Frontal cortex (tissue), 4 donors: ENCODE results near the gene FAM20C. TPM values are rescaled to one million over a fixed set of nuclear protein-coding genes. Genes with fewer than 3 reads are reported as not detected.

Source experiments
- DNase-seq, 2 donors: peaks; one replicate each; pipeline ENCODE4 v3.0.0; 2012; ENCODE audit warnings: low spot score in 2 of 2
- FAIRE-seq: peaks from 2 replicates; lab custom pipeline; 2012; peaks lifted over from hg19 to GRCh38; lab: Jason Lieb, UNC
- total RNA-seq: library from RNA; depleted of rRNA; stranded (reverse); fragments of >200 nt; gene quantifications from one replicate; pipeline ENCODE4 v1.2.3, GENCODE V29; 2014
- donor health status: control.
- donor health status: control.
- donor health status: control.

Gene FAM20C
- total RNA-seq, 1 donor from 2014 or later = 19.6 TPM

GRCh38 chr7:157771-158625, 34.4 kb upstream of the FAM20C start:
- DNase-seq = no peak
- no peak for FAIRE-seq

DNA sequence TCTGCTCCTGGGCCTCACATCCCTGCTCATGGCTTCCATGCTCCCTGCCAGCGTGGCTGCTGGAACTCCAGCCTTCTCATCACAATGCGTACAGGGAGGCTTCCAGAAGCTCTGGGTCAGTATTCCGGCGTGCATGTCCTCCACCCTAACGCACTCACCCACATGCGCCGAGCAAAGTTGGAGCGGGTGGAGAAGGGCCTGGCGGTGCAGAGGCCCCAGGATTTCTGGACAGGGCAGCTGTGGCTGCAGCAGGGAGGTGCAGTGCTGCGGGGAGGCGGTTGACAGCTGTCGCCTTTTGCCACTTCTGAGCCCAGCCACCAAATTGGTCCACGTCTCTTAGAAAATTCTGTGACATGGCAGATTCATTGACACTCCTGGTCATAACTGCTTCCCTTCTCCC, 33.6 kb upstream of the FAM20C start:
- DNase-seq (no peak), FAIRE-seq (no peak)

- FAIRE-seq (no peak), DNase-seq (peak in 1 of 2 donors; percentile 57)
Observed at GRCh38 chr7:159370-160270, 32.8 kb upstream of the FAM20C start.

- DNase-seq (no peak), FAIRE-seq (no peak)
Observed at GRCh38 chr7:160958-161725, 31.2 kb upstream of the FAM20C start.

DNA sequence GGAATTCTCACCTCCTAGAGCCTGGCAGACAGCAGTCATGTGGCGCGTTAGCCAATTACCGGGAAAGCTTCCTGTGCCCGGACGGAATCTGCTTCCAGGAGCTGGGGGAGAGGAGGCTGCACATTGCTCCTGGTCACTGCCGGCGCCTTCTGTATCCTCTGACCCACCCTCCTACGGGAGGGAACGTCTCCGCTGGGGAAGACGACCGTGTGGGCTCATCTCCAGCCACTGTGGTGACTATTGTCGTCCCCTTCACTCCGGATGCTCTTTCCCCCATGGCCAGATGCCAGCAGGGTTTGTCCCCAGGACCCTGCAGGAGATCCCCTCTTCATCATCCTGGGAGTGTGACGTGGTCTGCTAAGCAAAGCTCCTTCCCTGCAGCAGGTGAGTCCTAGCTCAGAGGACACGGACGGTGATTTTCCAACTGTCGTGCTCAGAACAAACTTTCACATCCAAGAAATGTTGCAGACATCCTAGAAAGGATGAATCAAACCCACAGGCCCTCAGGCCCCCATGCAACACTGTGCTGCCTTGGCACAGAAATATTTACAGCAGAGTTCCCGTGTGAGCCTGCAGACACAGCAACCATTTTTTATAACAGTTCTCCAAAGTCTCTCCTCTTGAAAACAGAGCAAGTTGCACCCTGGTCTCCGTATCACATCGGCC, 29.6 kb upstream of the FAM20C start:
- FAIRE-seq (no peak), DNase-seq (no peak)

- no peak for FAIRE-seq
Observed at GRCh38 chr7:163298-163695, 29.1 kb upstream of the FAM20C start.

GRCh38 chr7:163971-164881, 28.1 kb upstream of the FAM20C start:
- DNase-seq (no peak), FAIRE-seq (no peak)

More at GRCh38 chr7:163298-163695, 29.1 kb upstream of the FAM20C start:
- DNase-seq = no peak

GRCh38 chr7:164882-165660, 27.3 kb upstream of the FAM20C start:
- FAIRE-seq (no peak), DNase-seq (no peak)

- DNase-seq (no peak), FAIRE-seq (no peak)
Observed at GRCh38 chr7:165661-166337, 26.6 kb upstream of the FAM20C start.

DNA sequence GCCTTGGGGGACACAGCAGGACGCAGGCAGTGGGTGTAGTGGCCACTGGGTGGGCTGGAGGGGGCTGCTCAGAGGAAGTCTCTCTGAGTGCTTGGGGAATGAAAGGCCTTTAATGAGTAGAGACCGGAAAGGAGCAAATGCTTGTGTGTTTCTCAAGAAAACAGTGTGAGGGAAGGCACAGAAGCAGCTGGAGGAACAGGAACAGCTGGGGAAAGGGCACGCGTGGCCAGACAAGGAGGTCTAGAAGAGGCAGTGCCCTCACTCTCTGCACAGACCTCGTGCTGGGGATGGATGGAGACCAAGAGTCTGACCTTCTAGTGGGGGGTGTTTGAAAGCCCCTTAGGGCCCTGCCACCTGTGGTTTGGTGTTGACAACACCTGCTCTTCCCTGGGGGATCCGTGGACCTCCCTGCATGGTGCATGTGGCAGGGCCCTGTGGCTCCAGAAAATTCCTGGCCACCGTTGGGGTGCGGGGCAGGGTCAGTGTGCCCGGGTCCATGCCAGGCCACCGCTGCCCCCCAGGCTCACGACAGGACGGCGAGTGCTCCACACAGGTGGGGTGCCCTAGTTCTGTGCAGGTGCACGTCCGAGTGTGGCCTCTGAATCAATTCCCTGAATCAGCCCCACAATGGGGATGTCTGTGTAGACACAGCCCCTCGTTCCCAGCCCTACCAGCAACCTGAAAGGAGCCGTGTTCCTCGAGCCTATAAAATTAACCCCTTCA, 25.9 kb upstream of the FAM20C start:
- FAIRE-seq (no peak), DNase-seq (no peak)

DNA sequence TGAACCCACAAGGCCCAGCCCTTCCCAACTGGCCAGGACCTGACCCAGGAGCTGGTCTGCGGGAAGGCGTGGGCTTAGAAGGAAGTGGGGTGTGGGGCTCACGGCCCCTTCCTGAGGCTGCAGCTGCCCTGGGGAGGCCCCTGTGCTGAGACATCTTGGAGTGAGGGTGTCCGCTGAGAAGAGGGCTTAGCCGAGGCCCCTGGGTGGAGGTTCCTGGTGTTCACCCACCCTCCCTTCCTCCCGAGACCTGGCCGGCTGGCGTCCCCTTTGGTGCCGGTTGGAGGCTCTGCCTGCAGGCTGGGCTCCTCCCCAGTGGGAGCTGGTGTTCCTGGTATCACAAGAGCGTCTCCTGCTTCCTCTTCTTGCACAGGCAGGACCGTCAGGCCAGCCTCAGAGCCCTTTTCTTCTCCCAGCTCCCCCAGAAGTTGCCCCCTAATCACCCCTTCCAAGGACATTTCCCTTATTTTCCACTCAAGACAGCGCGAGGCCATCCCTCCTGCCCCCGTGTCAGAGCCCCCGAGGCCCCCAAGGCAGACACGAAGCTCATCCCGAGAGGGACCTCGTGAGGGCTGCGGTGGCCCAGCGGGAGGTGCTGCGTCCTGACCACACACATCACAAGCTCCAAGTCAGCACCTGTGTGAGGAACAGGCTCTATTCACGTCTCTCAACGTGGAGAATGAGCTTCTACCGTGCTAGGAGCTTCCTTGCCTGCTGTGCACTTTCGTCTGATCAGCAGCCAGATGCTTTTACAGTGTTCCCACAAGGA, 25.1 kb upstream of the FAM20C start:
- DNase-seq (no peak), FAIRE-seq (no peak)

DNA sequence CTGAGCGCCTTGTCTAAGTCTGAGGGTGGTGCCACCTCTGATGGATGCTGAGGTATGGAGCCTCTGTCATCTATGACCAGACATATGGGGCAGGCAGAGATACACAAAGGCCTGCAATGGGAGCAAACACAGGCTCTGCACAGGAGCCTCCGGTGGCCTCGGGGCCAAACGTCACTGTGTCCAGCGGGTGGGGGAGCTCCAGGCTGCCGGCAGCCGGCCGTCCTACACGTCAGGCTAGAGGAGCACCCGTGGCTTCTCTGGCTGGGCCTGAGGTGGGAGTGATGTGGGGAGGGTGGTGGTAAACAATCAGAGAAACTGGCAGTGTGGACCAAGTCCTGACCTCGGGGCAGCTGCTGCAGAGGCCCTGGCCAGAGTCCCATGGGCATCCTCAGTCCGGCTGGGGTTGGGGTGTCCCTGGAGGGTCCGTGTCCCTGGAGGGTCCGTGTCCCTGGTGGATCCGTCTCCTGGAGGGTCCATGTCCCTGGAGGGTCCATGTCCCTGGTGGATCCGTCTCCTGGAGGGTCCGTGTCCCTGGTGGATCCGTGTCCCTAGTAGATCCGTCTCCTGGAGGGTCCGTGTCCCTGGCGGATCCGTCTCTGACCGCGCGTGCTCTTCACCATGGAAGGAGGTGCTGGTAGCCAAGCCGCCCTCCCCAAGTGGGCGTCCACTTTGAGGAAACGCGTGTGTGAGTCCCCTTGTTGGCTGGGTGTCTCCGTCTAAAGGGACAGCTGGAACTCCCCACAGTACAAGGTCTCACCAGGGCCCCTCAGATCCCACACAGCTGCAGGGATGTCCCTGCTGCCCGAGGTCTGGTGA, 24.2 kb upstream of the FAM20C start:
- FAIRE-seq (no peak), DNase-seq (no peak)

GRCh38 chr7:169276-170172, 22.8 kb upstream of the FAM20C start:
- no peak for FAIRE-seq
- DNase-seq = no peak
